Activated CD8-positive, alpha-beta memory T cell treated with anti-CD3 and anti-CD28 coated beads, Interleukin-2, amount 50 U/mL, for 24 hours (primary cell): ENCODE results near the gene TBC1D22A.

Source experiments
- DNase-seq: peaks from one replicate; pipeline ENCODE4 v3.0.0-alpha.2; 2020; ENCODE audit errors: extremely low read depth

TBC1D22A gene

GRCh38 chr22:46737105-46737975 is 25.1 kb upstream of the TBC1D22A start:
- no peak for DNase-seq

GRCh38 chr22:46737976-46738646 is 24.3 kb upstream of the TBC1D22A start, which contains the start of gene CERK:
CERK (minus strand) TSS chr22:46738252; CDS start chr22:46738148, 104 bp downstream.
- DNase-seq, result no peak

- DNase-seq, result no peak
These were observed 23.8 kb upstream of the TBC1D22A start for GRCh38 chr22:46738647-46739093.

- no peak for DNase-seq
These were observed 23.2 kb upstream of the TBC1D22A start for GRCh38 chr22:46739094-46739870.

DNA sequence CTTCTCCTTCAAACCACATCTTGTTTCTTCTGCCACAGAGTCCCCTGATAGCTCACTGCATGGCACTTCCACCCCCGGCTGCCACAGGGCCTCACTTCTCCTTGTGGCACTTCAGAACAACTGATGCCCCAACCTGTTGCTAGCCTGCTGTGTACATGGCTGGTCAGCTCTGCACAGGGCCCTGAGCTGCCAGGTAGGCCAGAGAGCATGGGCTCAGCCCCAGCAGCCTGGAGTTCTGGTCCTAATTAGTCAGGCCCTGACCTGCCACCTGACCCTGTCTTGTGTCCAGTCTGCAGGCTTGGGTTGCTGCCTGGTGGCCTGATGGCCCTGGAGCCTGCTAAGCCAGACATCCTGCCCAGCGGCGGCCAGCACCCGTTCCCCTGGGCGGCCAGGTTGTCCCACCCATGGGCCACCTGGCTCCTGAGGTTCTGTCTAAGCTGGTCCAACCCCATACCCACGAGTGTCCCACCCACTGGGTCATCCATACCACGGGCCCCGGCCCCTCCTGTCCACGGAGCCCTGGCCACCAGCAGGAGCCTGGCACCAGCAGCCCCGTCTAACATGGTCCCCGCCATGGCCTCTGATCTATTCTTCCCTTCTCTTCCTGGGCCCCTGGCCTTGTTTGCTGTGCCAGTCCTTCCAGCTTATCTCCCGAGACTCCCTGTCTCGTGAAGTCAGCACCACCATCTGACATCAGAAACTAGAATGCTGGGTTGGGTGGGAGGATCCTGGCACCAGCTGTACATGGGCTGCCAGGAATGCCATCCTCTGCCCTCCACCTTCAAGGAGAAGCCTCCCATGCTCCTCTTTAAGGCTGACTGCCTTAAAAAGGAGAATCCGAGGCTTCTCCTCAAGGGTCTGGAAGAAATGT is 21.3 kb upstream of the TBC1D22A start:
- DNase-seq, result no peak

DNA sequence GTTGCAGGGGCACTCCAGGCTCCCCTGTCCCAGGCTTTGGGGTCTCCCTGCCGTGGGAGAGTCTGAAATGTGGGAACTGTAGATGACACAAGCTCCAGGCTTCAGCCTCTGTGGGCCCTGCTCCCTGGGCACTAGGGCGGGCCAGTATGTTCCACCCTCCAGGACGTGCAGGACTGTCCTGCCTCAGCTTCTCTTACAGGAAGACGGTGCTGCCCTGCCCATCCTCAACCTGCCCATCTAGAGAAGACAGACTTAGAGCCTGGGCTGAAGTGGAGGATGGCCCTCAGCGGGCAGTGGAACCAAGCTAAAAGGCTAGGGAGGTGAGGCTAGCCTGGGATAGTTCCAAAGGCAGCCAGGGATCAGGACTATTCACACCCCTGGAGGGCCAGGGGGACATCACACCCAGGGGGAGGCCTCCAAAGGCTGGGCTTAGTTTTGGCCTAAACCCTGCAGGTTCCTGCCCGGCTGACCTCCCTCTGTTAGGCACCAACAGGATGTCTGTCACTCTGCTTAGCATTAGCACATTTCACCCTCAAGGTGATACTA is 20.4 kb upstream of the TBC1D22A start:
- no peak for DNase-seq

- DNase-seq, result no peak
These were observed 19.8 kb upstream of the TBC1D22A start for GRCh38 chr22:46742576-46743221.

- no peak for DNase-seq
These were observed 17.9 kb upstream of the TBC1D22A start for GRCh38 chr22:46744581-46744980.

GRCh38 chr22:46746192-46746591 is 16.3 kb upstream of the TBC1D22A start:
- no peak for DNase-seq

DNA sequence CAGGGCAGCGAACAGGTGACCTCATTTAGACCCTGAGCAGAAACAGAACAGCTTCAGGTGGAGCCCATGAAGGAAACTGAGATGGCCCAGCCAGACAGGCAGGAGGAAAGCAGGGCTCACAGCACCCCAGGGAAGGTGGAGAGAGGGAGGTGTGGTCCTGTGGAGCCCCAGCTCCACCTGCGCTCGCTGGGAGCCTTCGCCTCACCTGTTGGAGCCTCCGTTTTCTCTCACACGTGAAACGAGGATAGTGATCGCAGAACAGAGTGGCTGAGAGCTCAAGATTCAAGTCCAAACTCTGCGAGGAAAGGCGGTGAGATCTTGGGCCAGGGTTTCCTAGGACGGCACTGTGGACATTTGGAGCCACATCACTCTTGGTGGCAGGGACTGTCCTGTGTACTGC is 15.8 kb upstream of the TBC1D22A start:
- DNase-seq, result no peak

DNA sequence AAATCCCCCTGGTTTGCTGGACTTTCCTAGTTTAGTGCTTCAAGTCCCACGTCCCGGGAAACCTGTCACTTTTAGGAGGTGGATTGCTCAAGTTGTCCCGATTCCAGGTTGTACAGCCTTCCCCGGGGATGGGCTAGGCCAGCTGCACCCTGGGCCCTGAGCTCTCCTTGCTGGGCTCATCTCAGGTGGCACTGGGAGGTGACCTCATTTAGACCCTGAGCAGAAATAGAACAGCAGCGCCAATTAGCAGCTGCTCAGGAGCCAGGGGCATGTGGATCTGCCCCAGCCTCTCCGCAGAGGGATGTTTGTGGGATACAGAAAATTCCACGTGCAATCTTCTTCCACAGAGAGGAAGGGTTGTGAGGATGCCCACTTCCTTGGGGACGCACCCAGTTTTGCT is 14.8 kb upstream of the TBC1D22A start:
- no peak for DNase-seq

DNA sequence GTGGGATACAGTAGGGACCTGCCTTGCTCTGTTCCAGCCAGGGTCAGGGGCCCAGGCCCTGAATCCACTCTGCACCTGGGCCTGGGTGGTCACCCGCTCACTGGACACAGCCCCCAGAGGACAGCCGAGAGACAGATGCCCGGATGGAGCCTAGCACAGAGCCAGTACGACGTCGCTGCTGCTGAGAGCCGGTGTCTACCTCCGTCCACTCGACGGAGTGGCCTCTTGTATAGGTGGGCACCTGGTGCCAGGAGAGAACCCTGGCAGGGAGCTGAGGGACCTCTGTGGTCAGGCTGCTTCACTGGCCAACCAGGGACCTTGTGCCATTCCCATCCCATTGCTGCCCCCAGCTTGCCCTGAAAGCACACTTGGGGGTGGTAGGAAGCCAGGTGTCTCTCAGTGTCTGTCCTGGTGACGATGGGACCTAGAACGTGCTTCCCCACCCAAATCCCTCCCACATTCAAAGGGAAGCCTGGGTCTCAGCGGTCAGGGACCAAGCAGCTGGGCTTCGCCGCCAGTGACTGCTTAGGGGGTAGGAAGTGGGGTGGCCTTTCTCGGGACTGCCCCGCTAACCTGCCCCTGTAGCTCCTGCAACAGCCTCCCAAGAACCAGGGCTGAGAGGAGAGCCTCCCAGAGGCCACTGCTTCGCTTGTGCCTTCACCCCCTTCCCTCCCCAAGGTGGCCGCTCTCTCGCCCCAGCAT is 14.1 kb upstream of the TBC1D22A start:
- DNase-seq, result no peak

DNA sequence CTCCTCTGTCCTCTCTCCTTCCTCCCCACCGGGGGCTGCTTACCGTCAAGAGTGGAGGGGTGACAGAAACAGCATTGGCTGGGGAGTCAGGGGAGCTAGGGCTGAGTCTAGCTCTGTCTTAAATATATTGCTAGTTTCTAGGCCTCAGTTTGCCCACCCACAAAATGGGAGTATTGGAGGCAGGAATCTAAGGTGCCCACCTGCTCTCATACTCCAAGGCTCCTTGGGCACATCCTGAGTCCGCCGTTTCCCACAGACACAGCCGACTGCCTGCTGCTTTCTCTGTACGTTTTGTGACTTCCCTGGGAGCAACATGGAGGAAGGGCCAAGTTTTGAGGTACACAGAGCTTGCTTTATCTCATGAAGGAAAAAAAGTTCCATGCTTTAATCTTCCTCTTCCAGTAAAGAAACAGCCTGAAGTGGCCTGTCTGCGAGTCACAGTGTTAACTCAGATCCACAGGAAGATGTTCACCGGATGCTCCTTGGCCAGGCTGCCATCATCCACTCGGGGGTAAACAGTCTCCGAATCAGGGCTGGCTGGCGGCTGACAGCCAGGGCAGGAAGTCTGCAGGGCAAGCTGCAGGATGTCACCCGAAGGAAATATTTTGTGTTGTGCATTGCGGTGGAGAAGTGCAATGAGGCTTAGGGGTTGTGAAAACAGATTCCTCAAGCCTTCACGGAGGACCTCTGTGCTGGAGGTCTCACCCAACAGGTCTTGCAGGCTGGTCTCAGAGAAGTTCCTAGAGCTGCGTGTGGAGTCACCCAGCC is 13.4 kb upstream of the TBC1D22A start:
- no peak for DNase-seq

DNA sequence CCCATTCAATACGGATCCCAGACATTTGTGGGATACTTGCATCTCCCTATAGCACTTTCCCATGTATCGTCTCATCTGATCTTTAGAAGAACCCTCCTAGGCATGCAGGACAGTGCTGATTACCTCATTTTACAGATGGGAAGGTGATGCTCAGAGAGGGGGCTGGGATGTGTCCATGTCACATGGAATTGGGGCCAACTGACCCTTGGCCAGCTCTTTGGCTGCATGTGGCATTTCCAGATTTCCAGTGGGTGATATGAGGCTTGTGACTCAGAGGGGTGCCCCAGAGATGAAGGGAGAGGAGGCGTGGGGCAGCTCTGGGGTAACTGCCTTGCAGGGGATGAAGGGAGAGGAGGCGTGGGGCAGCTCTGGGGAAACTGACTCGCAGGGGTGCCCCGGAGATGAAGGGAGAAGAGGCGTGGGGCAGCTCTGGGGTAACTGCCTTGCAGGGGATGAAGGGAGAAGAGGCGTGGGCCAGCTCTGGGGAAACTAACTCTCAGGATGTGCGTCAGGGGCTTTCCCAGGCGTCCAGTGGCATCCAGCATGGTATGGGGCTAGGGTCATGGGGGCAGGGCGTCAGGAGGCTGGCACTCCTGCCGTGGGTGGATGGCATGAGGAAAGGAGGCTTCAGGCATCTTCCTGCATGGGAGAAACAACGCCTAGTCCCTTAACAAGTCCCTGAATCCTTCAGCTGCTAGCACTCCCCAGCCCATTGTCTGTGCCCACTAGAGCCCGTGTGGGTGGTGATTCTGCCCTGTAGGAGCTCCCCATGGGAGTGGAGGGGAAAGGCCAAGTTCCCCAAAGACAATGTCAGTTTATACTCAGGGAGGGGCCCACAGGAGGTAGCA is 12.5 kb upstream of the TBC1D22A start:
- no peak for DNase-seq

DNA sequence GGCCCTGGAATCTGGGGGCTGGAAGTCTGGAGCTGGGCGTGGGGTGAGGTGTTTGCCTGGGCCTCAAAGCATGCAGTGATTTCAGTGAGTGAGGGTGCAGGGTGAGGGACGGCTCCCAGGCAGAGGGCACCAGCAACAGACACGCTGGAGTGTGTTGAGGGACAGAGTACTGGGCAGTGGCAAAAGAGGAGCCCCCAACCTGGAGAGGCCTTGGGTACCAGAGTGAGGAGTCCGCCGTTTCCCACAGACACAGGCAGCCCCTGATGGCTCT is 12.0 kb upstream of the TBC1D22A start:
- DNase-seq, result no peak

- DNase-seq, result no peak
These were observed 11.5 kb upstream of the TBC1D22A start for GRCh38 chr22:46750863-46751443.

DNA sequence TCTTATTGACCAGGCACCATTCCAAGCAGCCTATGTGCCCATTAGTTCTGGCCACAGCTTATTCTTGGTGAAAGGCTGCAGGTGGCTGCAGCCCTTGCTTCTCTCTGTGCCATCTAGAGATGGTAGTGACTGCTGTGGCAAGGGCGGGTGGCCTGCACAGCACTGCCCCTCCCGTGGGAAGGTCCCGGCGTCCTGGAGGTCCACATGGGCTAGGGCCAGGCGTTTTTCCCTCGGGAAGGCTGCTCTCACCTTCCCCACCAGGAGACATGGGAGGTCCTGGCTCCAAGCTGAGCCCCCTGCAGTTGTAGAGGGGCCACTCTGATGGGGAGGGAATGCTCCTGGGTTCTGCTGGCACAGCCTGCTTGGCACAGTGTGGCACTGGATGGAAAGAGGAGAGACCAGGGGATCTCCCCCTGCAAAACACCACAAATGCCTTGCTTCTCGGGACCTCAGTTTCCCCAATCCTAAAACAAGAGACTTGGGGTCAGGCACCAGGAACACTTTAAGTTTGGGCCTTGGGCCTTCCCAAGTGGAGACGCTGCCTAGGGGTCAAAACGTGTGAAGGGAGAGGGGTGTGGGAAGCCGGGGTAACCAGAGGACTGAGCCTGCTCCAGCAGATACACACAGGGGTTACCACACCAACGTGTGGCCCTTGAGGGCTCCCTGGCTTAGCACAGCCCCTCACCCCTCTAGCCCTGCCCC is 10.0 kb upstream of the TBC1D22A start:
- DNase-seq, result no peak

- DNase-seq, result no peak
These were observed 9.5 kb upstream of the TBC1D22A start for GRCh38 chr22:46752988-46753310.
